ENCODE measurements around the gene ARMC9.
"Not testable (repeated sequence)": the region's sequence is repeated elsewhere in the genome, so short reads cannot be mapped to it uniquely, and the experiment has no call there.

ARMC9 gene

GRCh38 chr2:231403421-231404182, 205.2 kb downstream of the ARMC9 start:
- DNase-seq, result not testable (repeated sequence)

- not testable (repeated sequence) for DNase-seq
Observed at GRCh38 chr2:231404183-231404578, 205.8 kb downstream of the ARMC9 start.

- not testable (repeated sequence) for DNase-seq
Observed at GRCh38 chr2:231405601-231406367, 207.4 kb downstream of the ARMC9 start.

GRCh38 chr2:231407686-231408085, 209.3 kb downstream of the ARMC9 start:
- not testable (repeated sequence) for DNase-seq

GRCh38 chr2:231408304-231408703, 209.9 kb downstream of the ARMC9 start:
- DNase-seq, result not testable (repeated sequence)

- DNase-seq, result no peak
Observed at GRCh38 chr2:231409776-231410175, 211.3 kb downstream of the ARMC9 start.

GRCh38 chr2:231410293-231411004, 212.0 kb downstream of the ARMC9 start:
- no peak for DNase-seq

- no peak for DNase-seq
Observed at GRCh38 chr2:231411237-231411636, 212.8 kb downstream of the ARMC9 start.

- peak; percentile 91 for DNase-seq
Observed at GRCh38 chr2:231411831-231412617, 213.6 kb downstream of the ARMC9 start.

- DNase-seq, result no peak
Observed at GRCh38 chr2:231412618-231412963, 214.2 kb downstream of the ARMC9 start.

GRCh38 chr2:231413456-231413855, 215.0 kb downstream of the ARMC9 start:
- DNase-seq, result no peak

GRCh38 chr2:231413921-231414476, 215.6 kb downstream of the ARMC9 start:
- no peak for DNase-seq

- peak; percentile 41 for DNase-seq
Observed at GRCh38 chr2:231415029-231415428, 216.6 kb downstream of the ARMC9 start.

- DNase-seq, result no peak
Observed at GRCh38 chr2:231418820-231419640, 220.6 kb downstream of the ARMC9 start.

- no peak for DNase-seq
Observed at GRCh38 chr2:231421051-231421580, 222.7 kb downstream of the ARMC9 start.

- DNase-seq, result peak; percentile 55
Observed at GRCh38 chr2:231422056-231422455, 223.6 kb downstream of the ARMC9 start.

- DNase-seq, result no peak
Observed at GRCh38 chr2:231423176-231423575, 224.7 kb downstream of the ARMC9 start.

Measured in hematopoietic multipotent progenitor cell treated with erythropoietin and hydrocortisone succinate and interleukin-3 and kit ligand, for 4 days (in vitro differentiated cells).